ENCODE measurements around the gene SIGLEC1.

SIGLEC1 gene

GRCh38 chr20:3744806-3745685 is 32.6 kb upstream of the SIGLEC1 start:
- DNase-seq (ENCODE audit: low spot score), result peak; percentile 85

- DNase-seq (ENCODE audit: low spot score), result no peak
Measured at GRCh38 chr20:3744037-3744436, 31.6 kb upstream of the SIGLEC1 start.

- DNase-seq (ENCODE audit: low spot score), result no peak
Measured at GRCh38 chr20:3743251-3743650, 30.9 kb upstream of the SIGLEC1 start.

- no peak for DNase-seq (ENCODE audit: low spot score)
Measured at GRCh38 chr20:3741836-3742458, 29.5 kb upstream of the SIGLEC1 start.

GRCh38 chr20:3740615-3741301 is 28.4 kb upstream of the SIGLEC1 start:
- no peak for DNase-seq (ENCODE audit: low spot score)

GRCh38 chr20:3739926-3740451 is 27.6 kb upstream of the SIGLEC1 start:
- DNase-seq (ENCODE audit: low spot score), result no peak

- no peak for DNase-seq (ENCODE audit: low spot score)
Measured at GRCh38 chr20:3739054-3739925, 26.9 kb upstream of the SIGLEC1 start.

- DNase-seq (ENCODE audit: low spot score), result no peak
Measured at GRCh38 chr20:3738111-3739053, 26.0 kb upstream of the SIGLEC1 start.

GRCh38 chr20:3735768-3736167 is 23.4 kb upstream of the SIGLEC1 start:
- no peak for DNase-seq (ENCODE audit: low spot score)

GRCh38 chr20:3734111-3734843 is 21.9 kb upstream of the SIGLEC1 start:
- DNase-seq (ENCODE audit: low spot score), result no peak

GRCh38 chr20:3733119-3733995 is 21.0 kb upstream of the SIGLEC1 start:
- DNase-seq (ENCODE audit: low spot score), result no peak

GRCh38 chr20:3732327-3733118 is 20.1 kb upstream of the SIGLEC1 start, which contains the start of gene HSPA12B:
TSS of gene HSPA12B (plus strand) at chr20:3732685. CDS start at chr20:3738675, 5,990 bp downstream.
- no peak for DNase-seq (ENCODE audit: low spot score)

GRCh38 chr20:3731944-3732326 is 19.5 kb upstream of the SIGLEC1 start:
- DNase-seq (ENCODE audit: low spot score), result no peak

GRCh38 chr20:3730803-3731672 is 18.6 kb upstream of the SIGLEC1 start:
- DNase-seq (ENCODE audit: low spot score), result no peak

- no peak for DNase-seq (ENCODE audit: low spot score)
Measured at GRCh38 chr20:3729811-3730540, 17.6 kb upstream of the SIGLEC1 start.

GRCh38 chr20:3729378-3729777 is 17.0 kb upstream of the SIGLEC1 start:
- no peak for DNase-seq (ENCODE audit: low spot score)
